GM19025 (cell line): Measurements from ENCODE around the gene ARL6IP1.
A peak's percentile ranks its signal among the peaks of the same experiment; 100 is the strongest.

ENCODE experiments used
- ATAC-seq: cut with Tn5 transposase; IDR thresholded peaks from one replicate; pipeline ENCODE4 v1.9.1; 2021; ENCODE audit warnings: mild to moderate bottlenecking, low read depth, moderate library complexity; ENCODE audit not compliant: unreplicated experiment

The ARL6IP1 gene

DNA sequence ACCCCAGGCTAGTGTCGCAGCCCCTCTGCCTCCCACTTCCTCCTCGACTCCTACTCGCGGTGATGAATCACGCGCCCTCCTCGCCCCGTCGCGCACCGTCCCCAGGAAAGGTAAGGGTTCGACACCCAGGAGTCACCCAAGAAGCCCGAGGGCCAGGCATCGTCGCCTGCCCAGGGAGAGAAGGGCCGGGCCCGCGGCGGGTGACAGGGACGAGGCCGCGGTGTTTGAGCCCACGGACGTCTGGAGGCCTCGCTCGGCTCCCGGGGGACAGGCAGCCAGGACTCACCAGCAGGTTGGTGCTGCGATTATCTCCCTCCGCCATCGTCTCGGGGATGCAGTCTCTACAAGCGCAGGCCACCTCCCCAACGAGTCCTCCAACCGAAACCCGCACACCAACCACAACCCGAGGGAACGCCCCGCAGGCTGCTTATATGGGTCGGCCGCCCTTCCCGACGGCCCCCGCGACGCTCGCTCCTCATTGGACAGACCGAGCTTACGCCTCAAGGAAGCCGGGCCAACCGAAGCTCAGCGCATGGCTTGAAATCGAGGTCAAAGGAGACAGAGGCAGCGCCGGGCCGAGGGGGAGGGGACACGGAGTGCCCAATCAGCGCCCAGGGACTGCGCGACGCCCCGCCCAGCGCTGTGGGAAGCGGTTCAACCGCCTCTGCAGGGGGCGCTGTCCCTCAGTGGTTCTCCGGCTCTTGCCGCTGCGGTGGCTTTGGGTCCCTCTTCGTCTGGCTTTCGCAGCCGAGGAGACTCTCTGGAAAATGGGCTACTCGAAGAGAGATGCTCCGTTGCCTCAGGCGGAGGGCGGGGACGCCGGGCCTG is at the start of gene ARL6IP1:
Gene ARL6IP1, minus strand, starts transcription at position 405 of the 828 bp plus-strand sequence. Its CDS starts 83 bp downstream, at position 322.
- peak; percentile 94 for ATAC-seq

- no peak for ATAC-seq
These were observed 45.1 kb upstream of the ARL6IP1 start for GRCh38 chr16:18846416-18846815.

DNA sequence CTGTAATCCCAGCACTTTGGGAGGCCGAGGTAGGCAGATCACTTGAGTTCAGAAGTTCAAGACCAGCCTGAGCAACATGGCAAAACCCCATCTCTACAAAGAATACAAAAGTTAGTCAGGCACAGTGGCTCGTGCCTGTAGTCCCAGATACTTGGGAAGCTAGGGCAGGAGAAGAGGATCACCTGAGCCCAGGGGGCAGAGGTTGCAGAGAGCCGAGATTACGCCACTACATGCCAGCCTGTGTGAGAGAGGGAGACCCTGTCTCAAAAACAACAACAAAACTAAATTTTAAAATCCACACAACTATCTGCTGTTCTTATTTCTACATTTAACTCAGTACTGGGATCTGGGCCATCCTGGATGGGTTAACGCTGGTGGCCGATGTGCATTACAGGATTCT is 41.2 kb upstream of the ARL6IP1 start:
- ATAC-seq: no peak

DNA sequence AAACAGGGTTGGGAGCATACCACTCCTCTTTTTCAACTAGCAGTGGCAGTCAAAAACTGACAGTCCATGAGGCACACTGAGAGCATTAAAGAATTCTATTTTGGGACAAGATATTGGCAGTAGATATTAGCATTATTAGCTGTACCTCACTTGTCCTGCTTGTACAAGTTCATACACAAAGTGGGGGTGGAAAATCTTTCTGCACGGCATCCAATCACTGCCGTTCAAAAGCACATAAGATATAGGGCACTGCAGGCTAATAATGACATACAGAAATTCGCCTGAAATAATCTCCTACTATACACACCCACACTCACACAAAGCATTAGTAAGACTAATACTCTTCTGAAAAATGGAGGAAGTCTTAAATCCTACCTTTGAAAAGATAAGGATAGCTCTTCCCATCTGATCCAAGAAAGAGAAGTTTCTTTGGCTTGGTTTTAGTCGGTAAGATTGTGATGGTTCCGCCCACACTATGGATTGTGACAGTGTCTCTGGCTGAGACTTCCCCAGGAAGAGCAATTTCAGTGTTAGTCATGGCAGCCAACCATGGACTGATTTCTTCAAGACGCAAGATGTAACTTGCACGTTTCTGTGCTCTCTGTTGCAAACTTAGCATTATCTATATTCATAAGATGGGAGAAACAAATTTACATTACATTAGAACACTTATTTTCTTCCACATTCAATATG is 40.6 kb upstream of the ARL6IP1 start:
- no peak for ATAC-seq

DNA sequence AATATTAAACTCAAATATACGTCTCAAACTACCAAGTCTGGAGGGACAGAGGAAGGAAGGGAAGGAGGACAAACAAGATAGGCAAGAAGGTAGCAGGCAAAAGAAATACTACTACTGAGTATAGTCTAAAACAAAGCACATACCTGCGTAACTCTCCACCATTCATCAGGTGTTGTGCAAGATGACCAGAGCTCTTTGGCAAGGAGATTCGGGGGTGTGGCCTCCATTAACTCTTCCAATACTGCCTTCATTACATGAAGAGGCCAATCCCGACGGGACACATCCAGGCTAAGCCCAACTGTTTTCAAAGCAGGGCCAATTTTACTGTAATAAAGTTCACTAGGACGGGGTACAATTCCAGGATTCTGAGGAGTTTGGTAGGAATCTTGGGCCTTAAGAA is 38.2 kb upstream of the ARL6IP1 start:
- no peak for ATAC-seq

- ATAC-seq: no peak
These were observed 35.4 kb upstream of the ARL6IP1 start for GRCh38 chr16:18836702-18837101.

DNA sequence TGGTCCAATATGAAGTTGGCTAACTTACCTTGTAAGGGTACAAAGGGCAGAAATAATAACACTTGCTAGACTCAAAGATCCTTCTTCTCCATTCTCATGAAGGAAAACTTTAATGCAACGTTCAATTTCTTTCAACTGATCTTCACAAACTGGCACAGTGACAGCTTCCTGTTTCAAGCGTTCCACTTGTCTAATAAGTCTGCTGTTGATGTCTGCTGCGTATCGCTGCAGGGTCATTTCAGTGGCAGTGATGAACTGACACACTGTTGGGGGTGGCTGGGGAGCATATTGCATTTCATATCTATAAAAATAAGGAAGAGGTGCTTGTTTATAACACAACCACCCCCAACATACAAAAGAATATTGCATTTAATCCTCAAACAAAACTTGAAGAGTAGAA is 33.5 kb upstream of the ARL6IP1 start:
- ATAC-seq: no peak

- no peak for ATAC-seq
These were observed 32.6 kb upstream of the ARL6IP1 start for GRCh38 chr16:18833707-18834505.

GRCh38 chr16:18832613-18833012 is 31.3 kb upstream of the ARL6IP1 start:
- no peak for ATAC-seq

- no peak for ATAC-seq
These were observed 30.7 kb upstream of the ARL6IP1 start for GRCh38 chr16:18832006-18832405.

GRCh38 chr16:18829251-18829650 is 27.9 kb upstream of the ARL6IP1 start:
- ATAC-seq: no peak

DNA sequence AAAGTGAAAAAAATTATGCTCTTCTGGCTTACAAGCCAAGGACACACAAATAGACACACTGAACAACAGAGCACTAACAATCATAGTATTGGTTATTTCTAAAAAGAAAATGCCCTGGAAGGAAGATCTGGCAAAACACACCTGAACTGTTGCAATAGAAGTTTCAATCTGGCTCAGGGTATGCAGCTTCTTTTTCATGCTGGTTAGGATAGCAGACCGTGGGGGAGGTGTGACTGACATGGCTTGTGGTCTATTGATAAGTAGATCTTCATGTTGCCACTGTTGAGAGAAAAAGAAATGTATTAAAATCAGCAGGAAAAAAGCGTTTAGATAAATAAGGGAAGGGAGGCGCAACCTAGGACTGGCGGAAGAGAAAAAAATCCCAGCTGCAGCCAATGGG is 26.5 kb upstream of the ARL6IP1 start:
- ATAC-seq: no peak

DNA sequence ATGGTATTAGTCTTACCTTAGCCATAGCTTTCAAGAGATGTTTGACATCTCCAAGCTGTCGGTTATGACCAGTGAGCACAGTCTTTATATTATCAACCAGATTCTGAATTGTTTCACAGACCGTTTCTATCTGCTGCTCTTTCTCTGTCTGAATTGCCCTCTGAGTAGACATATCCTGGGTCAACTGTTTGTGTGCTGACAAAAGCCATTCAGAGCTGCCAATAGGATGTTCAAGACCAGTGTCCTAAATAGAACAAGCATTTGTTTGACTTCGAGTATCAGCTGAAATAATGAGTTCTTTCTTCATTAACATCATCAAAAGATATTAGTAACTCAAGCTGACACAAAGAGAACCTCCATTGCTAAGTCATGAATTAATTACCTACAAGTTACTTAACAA is 14.9 kb upstream of the ARL6IP1 start:
- ATAC-seq: no peak

DNA sequence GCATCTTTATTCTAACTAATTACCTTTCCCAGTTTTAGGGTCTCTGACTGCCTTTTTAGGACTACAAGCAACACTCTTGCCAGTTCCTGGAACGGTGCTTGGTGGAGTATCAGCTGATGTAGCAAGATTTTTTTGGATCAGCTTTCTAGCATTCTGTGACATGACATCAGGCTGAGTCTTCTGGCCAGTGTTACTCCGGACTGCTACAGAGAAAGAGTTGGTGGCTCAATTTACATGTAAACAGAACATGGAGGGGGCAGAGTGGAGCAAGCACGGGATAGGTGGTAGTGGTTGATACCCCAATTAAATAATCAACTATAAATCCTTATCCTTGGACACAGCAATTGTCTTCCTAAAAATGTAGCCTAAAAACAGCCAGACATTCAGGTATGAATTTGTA is 10.6 kb upstream of the ARL6IP1 start:
- ATAC-seq: no peak

DNA sequence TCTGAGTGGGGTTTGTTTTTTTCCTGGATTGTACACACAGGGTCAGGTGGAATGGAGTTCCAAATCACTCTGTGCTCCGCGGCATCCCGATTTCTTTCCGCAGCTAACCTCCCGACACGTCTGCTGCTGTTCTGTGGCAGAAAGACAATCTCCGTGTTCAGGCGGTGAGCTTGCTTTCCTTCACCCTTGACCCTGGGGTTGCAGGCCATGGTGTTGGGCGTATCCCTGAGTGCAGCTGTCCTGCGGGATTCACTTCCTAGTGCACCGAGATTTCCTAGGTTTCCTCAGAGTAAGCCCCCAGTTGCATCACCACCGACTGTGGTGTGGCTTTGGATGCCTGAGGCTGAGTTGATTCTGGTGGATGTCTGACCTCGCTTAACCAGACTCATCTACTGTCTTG is 7.8 kb upstream of the ARL6IP1 start:
- no peak for ATAC-seq

DNA sequence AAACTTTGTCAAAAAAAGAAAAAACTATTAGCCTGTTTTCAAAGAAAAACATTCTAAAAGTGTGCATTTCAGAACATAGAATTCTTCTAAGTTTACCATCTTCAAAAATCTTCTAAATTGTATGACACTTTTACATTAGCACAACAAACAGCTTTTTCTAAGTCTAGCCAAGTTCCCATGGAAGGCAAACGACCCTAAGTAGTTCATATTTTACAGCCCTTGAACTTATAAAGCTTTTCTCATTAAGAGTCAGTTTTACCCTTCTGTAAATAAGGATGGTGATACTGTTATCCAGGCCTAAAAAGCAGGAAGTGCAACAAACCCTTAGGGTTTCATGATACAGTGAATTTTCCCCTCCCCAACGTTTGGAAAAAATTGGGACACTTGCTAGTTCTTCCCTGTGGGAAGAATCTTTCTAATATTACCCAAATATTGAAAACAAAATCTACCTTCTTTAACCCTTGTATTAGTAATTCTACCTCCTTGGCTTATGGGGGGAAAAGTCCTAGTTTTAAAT is 4.0 kb upstream of the ARL6IP1 start:
- ATAC-seq: no peak

DNA sequence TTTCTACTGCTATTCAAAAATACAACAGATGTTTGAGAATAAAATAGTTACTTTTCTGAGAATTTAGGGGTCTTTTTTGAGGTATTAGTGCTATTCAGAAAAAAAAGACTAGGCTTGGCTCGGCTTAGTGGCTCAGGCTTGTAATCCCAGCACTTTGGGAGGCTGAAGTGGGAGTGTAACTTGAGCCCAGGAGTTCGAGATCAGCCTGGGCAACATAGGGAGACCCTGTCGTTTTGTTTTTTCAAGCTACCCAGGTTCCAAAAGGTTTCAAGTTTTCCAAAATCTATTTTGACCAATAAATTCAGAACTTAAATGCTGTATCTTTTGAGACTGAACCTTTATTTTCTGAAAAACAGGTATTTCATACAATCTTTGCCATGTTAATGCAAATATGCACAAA is 3.2 kb upstream of the ARL6IP1 start:
- ATAC-seq: no peak

- ATAC-seq: no peak
These were observed 2.5 kb upstream of the ARL6IP1 start for GRCh38 chr16:18803569-18804462.

DNA sequence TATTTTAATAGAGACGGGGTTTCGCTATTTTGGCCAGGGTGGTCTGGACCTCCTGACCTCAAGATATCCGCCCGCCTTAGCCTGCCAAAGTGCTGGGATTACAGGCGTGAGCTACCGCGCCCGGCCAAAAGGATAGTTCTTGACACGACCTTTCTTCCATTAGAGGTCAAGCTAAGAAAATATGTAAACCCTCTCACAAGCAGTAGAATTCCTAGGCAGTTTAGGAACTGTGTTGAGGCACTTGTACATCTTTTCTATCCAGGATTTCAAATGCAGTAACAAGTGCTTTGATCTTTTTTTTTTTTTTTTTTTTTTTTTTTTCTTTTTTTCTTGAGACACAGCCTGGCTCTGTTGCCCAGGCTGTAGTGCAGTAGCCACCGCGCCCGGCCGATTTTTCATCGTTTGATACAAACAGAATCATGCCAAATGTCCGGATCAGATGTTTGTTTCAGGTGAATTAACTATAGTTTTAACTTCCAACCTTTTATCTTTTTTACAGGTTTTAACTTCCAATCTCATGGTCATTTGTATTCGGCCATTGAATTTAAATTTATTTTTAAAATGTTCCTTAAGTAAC is 1.5 kb upstream of the ARL6IP1 start:
- ATAC-seq: no peak

- ATAC-seq: no peak
These were observed 589 bp downstream of the ARL6IP1 start for GRCh38 chr16:18800775-18801144.
